ENCODE measurements around the gene NCSTN. TPM values are rescaled to one million over a fixed set of nuclear protein-coding genes. Genes with fewer than 3 reads are reported as not detected.

The NCSTN gene
- total and polyA plus RNA-seq, 10 of the 15 experiments (the other 5 are each of a cell fraction or from before 2014, with no cell fraction given), result 33.3 to 88.2 (median 60.4) TPM

DNA sequence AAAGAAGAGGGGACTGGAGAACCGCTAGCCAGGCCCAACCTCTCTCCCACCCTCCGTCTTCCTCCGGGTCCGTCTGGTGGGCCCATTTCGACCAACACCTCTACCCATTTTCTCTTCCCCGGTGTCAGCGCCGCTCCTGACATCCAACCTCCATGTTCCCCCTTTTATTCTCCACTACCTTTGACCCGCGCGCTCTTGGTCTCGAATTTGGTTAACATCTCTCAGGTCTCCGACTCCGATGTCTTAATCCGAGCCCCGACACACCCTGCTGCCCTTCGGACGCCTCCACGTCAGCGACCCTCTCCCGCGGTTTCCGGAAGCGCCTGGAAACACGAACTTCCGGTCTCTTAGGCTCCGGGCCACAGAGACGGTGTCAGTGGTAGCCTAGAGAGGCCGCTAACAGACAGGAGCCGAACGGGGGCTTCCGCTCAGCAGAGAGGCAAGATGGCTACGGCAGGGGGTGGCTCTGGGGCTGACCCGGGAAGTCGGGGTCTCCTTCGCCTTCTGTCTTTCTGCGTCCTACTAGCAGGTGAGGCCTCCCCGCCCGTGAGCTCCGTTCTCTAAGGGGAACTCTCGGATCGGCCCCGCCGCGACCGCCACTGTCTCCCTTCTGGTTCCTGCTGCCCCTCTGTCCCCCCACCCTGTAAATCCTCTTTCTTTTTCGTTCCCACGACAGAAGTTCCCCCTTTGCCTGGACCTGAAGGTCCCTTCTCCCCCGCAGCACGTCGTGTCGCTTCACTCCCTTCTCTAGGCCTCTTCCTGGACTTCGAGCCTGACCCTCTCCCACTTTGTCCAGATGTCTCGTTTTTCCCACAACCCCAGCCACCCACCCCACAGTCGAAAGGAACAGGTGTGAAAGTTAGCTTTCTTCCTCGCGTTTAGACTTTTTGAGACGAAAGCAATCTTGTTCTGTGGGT, at the start of gene NCSTN, which contains the start of gene COPA (continued):
- peak; percentile 69; the same call in 1 of the 2 replicates for TF ChIP-seq RB1 (IDR thresholded peaks at IDR 0.05; ENCODE audit: borderline replicate concordance)
- TF ChIP-seq RUNX3 (IDR thresholded peaks at IDR 0.05; ENCODE audit: low read length), result peak; percentile 54; the same call in 1 of the 2 replicates
- peak; percentile 29; the same call in 1 of the 2 replicates for TF ChIP-seq ZNF207 (IDR thresholded peaks at IDR 0.05; ENCODE audit: borderline replicate concordance)
- peak; percentile 95 for TF ChIP-seq ZBTB40 (IDR thresholded peaks at IDR 0.05; ENCODE audit: borderline replicate concordance)
- TF ChIP-seq NBN (IDR thresholded peaks at IDR 0.05), result peak; percentile 95
- TF ChIP-seq ZNF592 (IDR thresholded peaks at IDR 0.05), result no peak
- TF ChIP-seq, protein P1, sequence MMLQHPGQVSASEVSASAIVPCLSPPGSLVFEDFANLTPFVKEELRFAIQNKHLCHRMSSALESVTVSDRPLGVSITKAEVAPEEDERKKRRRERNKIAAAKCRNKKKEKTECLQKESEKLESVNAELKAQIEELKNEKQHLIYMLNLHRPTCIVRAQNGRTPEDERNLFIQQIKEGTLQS (IDR thresholded peaks at IDR 0.05; ENCODE audit: borderline replicate concordance, extremely low read depth, low read depth, low read length), result no peak
- TF ChIP-seq ETV6 (conservative IDR thresholded peaks at IDR 0.05 in 1 of 2, IDR thresholded peaks at IDR 0.05 in 1 of 2; ENCODE audit: borderline replicate concordance in 1 of 2, low read depth in 1 of 2), result peak in 1 of 2 experiments; percentile 42; a peak in 1 of 4 replicates
- no peak for TF ChIP-seq BMI1 (IDR thresholded peaks at IDR 0.05; ENCODE audit: borderline replicate concordance)
- TF ChIP-seq, protein P2, sequence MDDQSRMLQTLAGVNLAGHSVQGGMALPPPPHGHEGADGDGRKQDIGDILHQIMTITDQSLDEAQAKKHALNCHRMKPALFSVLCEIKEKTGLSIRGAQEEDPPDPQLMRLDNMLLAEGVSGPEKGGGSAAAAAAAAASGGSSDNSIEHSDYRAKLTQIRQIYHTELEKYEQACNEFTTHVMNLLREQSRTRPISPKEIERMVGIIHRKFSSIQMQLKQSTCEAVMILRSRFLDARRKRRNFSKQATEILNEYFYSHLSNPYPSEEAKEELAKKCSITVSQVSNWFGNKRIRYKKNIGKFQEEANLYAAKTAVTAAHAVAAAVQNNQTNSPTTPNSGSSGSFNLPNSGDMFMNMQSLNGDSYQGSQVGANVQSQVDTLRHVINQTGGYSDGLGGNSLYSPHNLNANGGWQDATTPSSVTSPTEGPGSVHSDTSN (IDR thresholded peaks at IDR 0.05; ENCODE audit: insufficient replicate concordance, low read depth, low read length), result peak; percentile 57
- no peak for TF ChIP-seq SMAD1 (IDR thresholded peaks at IDR 0.05; ENCODE audit: low read depth, partially characterized antibody)
- TF ChIP-seq NR2F1 (conservative IDR thresholded peaks at IDR 0.05), result peak; percentile 78
- TF ChIP-seq CEBPB (IDR thresholded peaks at IDR 0.05; ENCODE audit: borderline replicate concordance in 1 of 2, low read depth in 2 of 2, low read length in 2 of 2), result no peak
- TF ChIP-seq WRNIP1 (IDR thresholded peaks at IDR 0.05; ENCODE audit: borderline replicate concordance, low read depth, low read length), result no peak
- TF ChIP-seq NFXL1 (IDR thresholded peaks at IDR 0.05; ENCODE audit: borderline replicate concordance), result no peak

All from GM12878 (cell line).